Stomach (tissue), 4 donors: Measurements from ENCODE around the gene F2.

ENCODE experiments used
- EP300 ChIP-seq: sonication (generic); formaldehyde crosslinking; IDR thresholded peaks from one replicate; pipeline ENCODE4 v1.6.1; 2017; ENCODE audit warnings: antibody characterized with exemption
- POLR2AphosphoS5 ChIP-seq, 3 donors: sonication (generic); formaldehyde crosslinking; IDR thresholded peaks; one replicate each; pipeline ENCODE4 v1.6.1; 2016; ENCODE audit warnings: antibody characterized with exemption in 3 of 3
- TF ChIP-seq, protein P1 (sequence below), 7 experiments: fragments of 450-650 bp in 4 of 7; fragments of 200-600 bp in 3 of 7; sonication (generic) in 3 of 7; IDR thresholded peaks; one replicate each; pipeline ENCODE4 v1.5.1; 2016 to 2019; ENCODE audit warnings: antibody characterized with exemption in 7 of 7, control low read depth in 2 of 7, mild to moderate bottlenecking in 1 of 7

DNA sequence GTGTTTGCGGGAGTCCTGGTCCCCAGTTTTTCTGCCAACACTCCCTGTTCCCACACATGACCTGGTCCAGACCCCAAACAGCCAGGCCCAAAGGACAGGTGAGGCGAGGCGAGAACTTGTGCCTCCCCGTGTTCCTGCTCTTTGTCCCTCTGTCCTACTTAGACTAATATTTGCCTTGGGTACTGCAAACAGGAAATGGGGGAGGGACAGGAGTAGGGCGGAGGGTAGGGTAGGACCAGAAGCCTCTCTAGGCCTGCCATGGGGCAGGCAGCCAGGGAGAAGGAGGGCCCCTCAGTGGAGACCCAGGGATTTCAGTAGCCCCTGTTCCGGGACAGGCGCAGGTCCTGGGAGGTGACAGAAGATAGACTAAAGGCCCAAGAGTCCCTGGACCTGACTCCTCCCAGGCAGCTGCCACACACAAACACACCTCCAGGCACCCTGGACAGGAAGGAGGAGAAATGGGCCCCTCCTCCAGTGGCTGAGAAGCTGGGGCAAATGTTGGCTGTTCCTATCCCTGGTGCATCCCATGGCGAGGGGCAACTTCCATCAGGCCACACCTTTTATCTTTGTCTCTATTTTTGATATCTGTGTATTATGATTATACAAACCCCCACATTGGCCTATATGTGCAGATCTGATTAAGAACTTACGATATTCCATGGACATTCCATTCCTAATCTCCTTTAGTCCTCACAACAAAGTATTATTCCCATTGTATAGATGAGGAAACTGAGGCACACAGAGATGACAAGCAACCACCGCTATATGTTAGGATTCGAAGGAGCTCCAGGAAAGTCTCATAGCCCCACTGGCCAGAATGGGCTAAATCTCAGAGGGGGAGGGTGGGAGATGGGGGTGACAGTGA is 626 bp upstream of the F2 start:
- TF ChIP-seq, protein P1, sequence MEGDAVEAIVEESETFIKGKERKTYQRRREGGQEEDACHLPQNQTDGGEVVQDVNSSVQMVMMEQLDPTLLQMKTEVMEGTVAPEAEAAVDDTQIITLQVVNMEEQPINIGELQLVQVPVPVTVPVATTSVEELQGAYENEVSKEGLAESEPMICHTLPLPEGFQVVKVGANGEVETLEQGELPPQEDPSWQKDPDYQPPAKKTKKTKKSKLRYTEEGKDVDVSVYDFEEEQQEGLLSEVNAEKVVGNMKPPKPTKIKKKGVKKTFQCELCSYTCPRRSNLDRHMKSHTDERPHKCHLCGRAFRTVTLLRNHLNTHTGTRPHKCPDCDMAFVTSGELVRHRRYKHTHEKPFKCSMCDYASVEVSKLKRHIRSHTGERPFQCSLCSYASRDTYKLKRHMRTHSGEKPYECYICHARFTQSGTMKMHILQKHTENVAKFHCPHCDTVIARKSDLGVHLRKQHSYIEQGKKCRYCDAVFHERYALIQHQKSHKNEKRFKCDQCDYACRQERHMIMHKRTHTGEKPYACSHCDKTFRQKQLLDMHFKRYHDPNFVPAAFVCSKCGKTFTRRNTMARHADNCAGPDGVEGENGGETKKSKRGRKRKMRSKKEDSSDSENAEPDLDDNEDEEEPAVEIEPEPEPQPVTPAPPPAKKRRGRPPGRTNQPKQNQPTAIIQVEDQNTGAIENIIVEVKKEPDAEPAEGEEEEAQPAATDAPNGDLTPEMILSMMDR (IDR thresholded peaks at IDR 0.05) = no peak
- TF ChIP-seq POLR2AphosphoS5 (IDR thresholded peaks at IDR 0.05) (peak in 2 of 3 donors; percentile 57 to 80), EP300 (no peak)
